T-helper 2 cell treated with Interferon-gamma antibody and Interleukin-4, amounts not matched to agents 100 ng/mL and 5 ng/mL, for 36 hours (primary cell): ENCODE results near the gene KLHL41. TPM values are rescaled to one million over a fixed set of nuclear protein-coding genes. Genes with fewer than 3 reads are reported as not detected.

ENCODE experiments used
- intact Hi-C: fragments of 100-400 bp; cut with micrococcal nuclease; formaldehyde crosslinking; loops from one replicate; pipeline ENCODE4 v1.15.1; 2023
- total RNA-seq: library from RNA; stranded (reverse); gene quantifications from 2 replicates; pipeline ENCODE4 v1.2.3, GENCODE V29; 2022

Gene KLHL41
- not detected in 2 replicates for total RNA-seq

DNA sequence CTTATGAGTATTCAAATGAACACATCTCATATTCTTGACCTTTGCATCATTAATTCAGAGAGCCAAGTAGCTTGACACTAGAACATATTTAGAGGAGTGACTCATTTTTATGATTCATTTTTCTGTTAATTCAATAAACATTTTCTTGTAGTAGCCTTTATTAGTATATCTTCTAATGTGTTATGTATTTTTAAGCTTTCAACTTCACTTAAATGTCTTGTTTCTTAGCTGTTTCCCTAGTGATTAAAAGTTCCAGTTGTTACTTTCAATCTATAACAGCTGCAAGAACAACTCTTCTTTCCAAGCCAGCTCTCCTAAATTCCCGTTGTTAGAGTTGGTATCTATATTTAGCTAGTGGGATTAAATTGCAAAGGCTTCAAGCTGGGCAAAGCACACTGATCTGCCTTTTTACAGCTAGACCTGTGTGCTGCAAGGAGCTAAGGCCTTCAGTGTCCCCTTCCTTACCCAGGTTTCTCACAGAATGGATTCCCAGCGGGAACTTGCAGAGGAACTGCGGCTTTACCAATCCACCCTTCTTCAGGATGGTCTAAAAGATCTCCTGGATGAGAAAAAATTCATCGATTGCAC, at the start of gene KLHL41:
TSS of gene KLHL41 (plus strand) at position 405 of the 588 bp plus-strand sequence. CDS start at position 482, 77 bp downstream.
- intact Hi-C loops = no loop called here

DNA sequence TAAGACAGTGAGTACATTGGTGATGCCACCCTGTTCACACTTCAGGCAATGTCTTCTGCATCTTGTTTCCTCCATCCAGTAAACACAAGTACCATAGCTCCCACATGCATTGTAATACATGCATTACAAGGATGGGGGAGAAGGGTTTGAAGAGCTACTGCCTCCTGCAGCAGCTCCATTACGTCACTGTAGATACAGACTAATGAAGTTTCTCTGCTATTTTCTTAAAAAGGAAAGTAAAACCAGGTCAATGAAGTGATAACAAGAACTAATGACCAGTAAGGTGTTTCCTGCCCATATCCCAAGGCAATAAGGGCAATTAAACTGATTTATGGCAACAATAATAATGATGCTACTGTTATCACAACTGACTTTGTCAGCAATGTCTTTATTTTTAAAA, 48.4 kb upstream of the KLHL41 start:
- intact Hi-C loops = loop anchor here (5.0 to 10.0 kb wide), 3 partner anchors 101 to 489 kb away; no protein-coding TSS in a partner anchor

GRCh38 chr2:169462896-169463695, 46.4 kb upstream of the KLHL41 start:
- intact Hi-C loops = loop anchor here (5.0 to 10.0 kb wide), 3 partner anchors 99 to 491 kb away; no protein-coding TSS in a partner anchor

- intact Hi-C loops = loop anchor here (5.0 to 10.0 kb wide), 3 partner anchors 98 to 492 kb away; no protein-coding TSS in a partner anchor
Observed at GRCh38 chr2:169464466-169464865, 45.0 kb upstream of the KLHL41 start.

- intact Hi-C loops = loop anchor here (5.0 to 10.0 kb wide), 3 partner anchors 97 to 493 kb away; no protein-coding TSS in a partner anchor
Observed at GRCh38 chr2:169464882-169465281, 44.6 kb upstream of the KLHL41 start.

GRCh38 chr2:169468841-169469240, 40.7 kb upstream of the KLHL41 start:
- intact Hi-C loops = loop anchor here (10.0 kb wide), 1 partner anchor 364 kb away; no protein-coding TSS in a partner anchor

- intact Hi-C loops = loop anchor here (10.0 kb wide), 1 partner anchor 365 kb away; no protein-coding TSS in a partner anchor
Observed at GRCh38 chr2:169469952-169470572, 39.4 kb upstream of the KLHL41 start.

- intact Hi-C loops = no loop called here
Observed at GRCh38 chr2:169472249-169472648, 37.3 kb upstream of the KLHL41 start.

DNA sequence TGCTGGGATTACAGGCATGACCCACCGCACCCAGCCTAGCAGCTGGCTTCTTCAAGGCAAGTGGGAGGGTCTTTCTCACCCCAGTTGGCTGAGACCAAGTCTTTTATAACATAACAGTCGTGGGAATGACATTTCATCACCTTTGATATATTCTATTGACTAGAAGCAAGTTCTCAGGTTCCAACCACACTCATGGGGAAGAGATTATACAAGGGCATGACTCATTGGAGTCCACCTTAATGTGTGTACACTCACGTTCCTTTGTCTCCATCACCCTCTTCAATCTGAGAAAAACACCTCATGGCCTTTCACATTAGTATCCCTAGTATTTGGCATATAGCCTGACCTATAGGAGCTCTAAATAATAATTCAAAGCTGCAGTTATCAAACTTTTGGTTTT, 33.0 kb upstream of the KLHL41 start:
- intact Hi-C loops = loop anchor here (5.0 kb wide), 1 partner anchor 96 kb away; the partner anchor contains the start of gene FASTKD1

GRCh38 chr2:169478339-169478738, 31.2 kb upstream of the KLHL41 start:
- intact Hi-C loops = loop anchor here (2.0 to 5.0 kb wide), 2 partner anchors 94 to 114 kb away; partner anchors contain the start of gene FASTKD1

DNA sequence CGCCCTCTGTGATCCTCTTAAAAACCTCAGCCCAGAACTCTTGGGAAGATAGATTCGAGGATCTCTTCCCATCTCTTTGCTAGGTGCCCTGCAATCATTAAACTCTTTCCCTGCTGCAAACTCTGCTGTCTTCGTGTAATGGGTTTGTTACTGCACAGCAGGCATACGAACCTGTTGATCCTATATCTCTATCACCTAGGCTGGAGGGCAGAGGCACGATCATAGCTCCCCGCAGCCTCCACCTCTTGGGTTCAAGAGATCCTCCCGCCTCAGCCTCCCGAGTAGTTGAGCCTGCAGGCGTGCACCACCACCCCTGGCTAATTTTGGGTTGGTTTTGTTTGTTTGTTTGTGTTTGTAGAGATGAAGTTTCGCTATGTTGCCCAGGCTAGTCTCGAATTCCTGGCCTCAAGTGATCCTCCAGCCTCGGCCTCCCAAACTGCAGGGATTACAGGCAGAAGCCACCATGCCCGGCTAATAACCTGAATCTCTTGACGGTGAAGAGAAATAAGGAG, 30.7 kb upstream of the KLHL41 start:
- intact Hi-C loops = loop anchor here (1.0 to 5.0 kb wide), 3 partner anchors 94 to 346 kb away; partner anchors contain the start of genes FASTKD1 and METTL5

DNA sequence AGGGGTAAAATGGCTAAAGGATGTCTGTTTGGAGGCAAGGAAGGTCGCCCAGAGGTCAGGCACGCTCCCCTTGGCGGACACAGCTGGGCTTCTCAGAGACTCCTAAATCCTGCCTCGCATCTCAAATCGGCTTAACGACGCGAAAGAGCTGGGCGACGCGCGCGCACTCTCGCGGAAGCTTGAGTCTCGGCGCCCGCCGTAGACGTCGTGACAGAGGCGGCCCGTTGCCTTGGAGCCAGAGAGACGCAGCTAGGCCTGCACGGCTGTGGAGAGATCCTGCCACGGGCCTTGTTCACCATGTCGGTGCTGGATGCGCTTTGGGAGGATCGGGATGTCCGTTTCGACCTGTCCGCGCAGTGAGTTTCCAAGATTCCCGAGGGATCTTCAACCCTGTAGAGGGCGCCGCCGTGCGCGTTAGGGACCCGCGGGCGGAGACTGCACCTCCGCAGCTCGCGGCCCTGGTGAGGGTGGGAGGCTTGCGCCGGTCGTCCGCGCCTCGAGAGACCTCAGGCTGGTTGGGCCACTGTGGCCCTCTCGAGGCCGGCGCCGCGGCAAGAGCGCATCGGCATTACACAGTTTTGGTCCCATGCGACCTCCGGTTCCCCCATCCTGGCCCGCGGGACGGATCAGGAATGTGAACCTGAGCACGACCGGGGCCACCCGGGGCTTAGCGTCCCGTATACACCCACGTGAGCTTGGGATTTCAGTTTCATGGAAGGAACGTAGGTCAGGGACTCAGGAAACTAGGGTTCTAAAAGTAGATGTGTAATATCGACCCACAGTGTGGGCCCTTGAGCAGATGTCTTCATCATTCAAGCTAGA, 30.0 kb upstream of the KLHL41 start, which contains the start of gene BBS5:
TSS of gene BBS5 (plus strand) at position 238 of the 822 bp plus-strand sequence. CDS start at position 298, 60 bp downstream.
- intact Hi-C loops = loop anchor here (1.0 to 5.0 kb wide), 3 partner anchors 93 to 345 kb away; partner anchors contain the start of genes FASTKD1 and METTL5

- intact Hi-C loops = no loop called here
Observed at GRCh38 chr2:169480079-169480465, 29.4 kb upstream of the KLHL41 start.

DNA sequence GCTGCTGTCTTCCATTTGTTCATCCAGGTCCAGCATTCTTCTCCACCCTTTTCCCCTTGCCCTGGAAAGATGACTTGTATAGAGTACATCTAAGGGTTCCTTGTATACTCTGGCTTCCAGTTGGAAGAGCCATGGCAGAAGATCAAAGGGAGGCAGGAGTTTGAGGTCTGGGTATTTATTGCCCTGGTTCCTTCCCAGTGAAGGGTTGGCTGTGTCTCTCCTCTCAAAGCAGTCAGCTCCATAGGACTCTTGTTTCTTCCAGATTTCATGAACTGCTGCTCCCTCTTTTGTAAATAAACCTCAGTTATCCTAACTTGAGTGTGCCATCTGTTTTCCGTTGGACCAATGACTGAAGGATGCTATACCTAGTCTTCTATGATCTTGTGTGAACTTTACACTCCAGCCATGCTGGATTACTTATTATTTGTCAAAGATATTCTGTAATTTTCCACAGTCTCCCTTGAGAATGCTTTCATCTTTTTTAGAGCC, 23.8 kb upstream of the KLHL41 start:
- intact Hi-C loops = no loop called here

GRCh38 chr2:169486487-169486886, 23.0 kb upstream of the KLHL41 start:
- intact Hi-C loops = no loop called here

DNA sequence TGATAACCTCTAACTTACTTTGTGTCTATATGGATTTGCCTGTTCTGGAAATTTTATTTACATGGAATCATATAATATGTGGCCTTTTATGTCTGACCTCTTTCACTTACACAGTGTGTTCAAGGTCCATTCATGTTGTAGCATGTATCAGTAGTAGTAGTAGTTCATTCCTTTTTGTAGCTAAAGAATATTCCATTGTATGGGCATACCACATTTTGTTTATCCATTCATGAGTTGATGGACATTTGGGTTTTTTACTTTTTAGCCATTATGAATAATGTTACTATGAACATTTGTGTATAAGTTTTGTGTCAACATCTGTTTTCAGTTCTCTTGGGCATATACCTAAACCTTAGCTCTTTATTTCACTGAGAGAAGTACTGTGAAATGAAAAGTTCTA, 18.7 kb upstream of the KLHL41 start:
- intact Hi-C loops = no loop called here

DNA sequence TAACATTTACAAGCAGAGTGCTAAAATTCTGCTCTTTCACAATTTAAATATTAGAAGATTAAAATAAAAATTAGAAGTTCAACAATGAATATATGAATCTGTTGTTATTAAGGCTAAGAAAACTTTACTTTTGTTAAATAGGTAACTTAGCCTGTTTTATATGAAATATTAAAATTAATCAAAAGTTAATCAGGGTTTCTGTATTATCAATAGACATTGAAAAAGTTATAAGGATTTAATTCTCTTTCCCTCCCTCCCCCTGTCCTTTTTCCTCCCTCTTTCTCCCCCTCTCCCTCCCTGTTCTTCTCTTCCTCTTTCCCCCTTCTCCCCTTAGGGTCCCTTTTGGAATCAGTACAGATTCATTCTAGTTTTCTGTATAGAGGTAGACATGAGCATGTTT, 18.1 kb upstream of the KLHL41 start:
- intact Hi-C loops = no loop called here

DNA sequence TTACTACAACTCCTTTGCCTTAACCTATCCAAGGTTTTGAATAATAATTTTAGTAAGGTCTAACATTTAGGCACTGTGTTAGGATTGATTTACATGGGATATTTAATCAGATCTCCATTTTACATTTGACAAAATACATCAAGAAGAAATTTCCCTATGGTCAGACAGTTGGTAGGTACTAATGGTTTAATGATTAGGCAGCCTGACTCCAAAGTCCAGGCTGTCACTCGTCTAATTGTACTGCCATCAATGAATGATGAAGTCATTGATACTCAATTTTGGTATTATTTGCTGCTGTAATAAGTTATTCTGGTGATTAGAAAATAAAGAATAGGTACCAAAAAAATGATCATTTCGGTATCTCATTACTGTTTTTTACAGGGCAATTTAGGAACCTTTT, 16.1 kb upstream of the KLHL41 start:
- intact Hi-C loops = no loop called here

- intact Hi-C loops = no loop called here
Observed at GRCh38 chr2:169495310-169495928, 14.1 kb upstream of the KLHL41 start.

DNA sequence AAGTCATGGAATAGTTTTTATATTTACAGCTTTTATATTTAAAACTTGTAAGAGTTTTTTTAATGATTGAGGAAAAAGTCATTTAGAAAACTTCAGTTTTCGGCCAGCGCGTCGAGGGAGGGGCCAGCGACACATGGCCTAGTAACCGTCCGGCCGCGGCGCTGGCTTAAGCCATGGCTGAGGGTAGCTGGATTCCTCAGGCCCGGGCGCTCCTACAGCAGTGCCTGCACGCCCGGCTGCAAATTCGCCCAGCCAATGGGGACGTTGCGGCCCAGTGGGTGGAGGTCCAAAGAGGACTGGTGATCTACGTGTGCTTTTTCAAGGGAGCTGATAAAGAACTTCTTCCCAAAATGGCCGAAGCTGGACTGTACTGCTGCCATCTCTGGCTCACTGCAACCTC, 4.9 kb upstream of the KLHL41 start:
- intact Hi-C loops = no loop called here
